ENCODE measurements around the gene CRTAC1. TPM values are rescaled to one million over a fixed set of nuclear protein-coding genes. Genes with fewer than 3 reads are reported as not detected.
"Not testable (repeated sequence)": the region's sequence is repeated elsewhere in the genome, so short reads cannot be mapped to it uniquely, and the experiment has no call there.

CRTAC1 gene
- polyA plus RNA-seq, 3 donors: not detected

DNA sequence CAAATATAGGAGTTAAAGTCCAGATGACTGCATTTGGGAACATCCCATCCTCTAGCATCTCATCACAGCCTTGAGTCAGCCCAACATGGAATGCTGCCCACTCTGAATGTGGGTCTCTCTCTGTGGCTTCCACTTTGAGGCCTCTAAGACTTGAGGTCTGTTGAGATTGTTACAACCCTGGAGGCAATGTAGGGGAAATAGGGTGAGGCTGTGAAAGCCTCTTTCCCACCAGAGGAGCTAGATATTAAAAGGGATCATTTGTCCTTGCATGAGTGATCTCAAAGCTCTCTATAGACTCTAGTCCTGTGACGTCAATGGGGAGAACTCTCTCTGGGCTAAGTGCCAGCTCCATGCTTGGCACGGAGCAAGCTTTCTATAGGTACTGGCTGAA lies 187.1 kb downstream of the CRTAC1 start:
- no peaks in the 10 kb centered on the region for H3K36me3 ChIP-seq (replicated peaks in 1 of 2; ENCODE audit: control insufficient read depth in 1 of 2, insufficient read depth in 2 of 2, low read length in 2 of 2)
- no peak overlapping the region for H3K4me3 ChIP-seq (replicated peaks in 1 of 3; ENCODE audit: low read depth in 2 of 3, low read length in 3 of 3)
- no peak overlapping the region for H3K27ac ChIP-seq (ENCODE audit: low read depth in 1 of 2, low read length in 2 of 2)
- no peak overlapping the region for H3K4me3 Mint-ChIP-seq
- no peak overlapping the region for H2AFZ ChIP-seq (ENCODE audit: insufficient read depth, low read depth, low read length, poor library complexity, severe bottlenecking)
- H3K9me3 ChIP-seq (replicated peaks in 1 of 2; ENCODE audit: control insufficient read depth in 1 of 2, insufficient read depth in 1 of 2, low read length in 2 of 2): no peaks in the 10 kb centered on the region
- no peak overlapping the region for H3K9ac ChIP-seq (ENCODE audit: insufficient read depth, low read length, poor library complexity, severe bottlenecking)
- peaks cover 23 to 48% (median 32%) of the 10 kb centered on the region in 3 donors for H3K27me3 Mint-ChIP-seq (ENCODE audit: low read depth in 3 of 3)
- peaks cover 21 to 31% of the 10 kb centered on the region in 2 donors for H3K27me3 ChIP-seq (ENCODE audit: control insufficient read depth in 2 of 2, insufficient read depth in 2 of 2, low read length in 2 of 2)
- no peak overlapping the region for H3K4me2 ChIP-seq (replicated peaks; ENCODE audit: extremely low read depth, low read length, poor library complexity, severe bottlenecking)
- 67% methylated on average over 1 of the region's 2 CpGs for WGBS (ENCODE audit: insufficient coverage)
- no peak overlapping the region for H3K27ac Mint-ChIP-seq
- H3K79me2 ChIP-seq (ENCODE audit: insufficient read depth, low read length): no peaks in the 10 kb centered on the region
- peaks cover 0 to 9% (median 3%) of the 10 kb centered on the region in 7 donors for H3K9me3 Mint-ChIP-seq
- DNase-seq: no peak
- peaks cover 10% of the 10 kb centered on the region for H3K4me1 Mint-ChIP-seq
- TF ChIP-seq, protein P1, sequence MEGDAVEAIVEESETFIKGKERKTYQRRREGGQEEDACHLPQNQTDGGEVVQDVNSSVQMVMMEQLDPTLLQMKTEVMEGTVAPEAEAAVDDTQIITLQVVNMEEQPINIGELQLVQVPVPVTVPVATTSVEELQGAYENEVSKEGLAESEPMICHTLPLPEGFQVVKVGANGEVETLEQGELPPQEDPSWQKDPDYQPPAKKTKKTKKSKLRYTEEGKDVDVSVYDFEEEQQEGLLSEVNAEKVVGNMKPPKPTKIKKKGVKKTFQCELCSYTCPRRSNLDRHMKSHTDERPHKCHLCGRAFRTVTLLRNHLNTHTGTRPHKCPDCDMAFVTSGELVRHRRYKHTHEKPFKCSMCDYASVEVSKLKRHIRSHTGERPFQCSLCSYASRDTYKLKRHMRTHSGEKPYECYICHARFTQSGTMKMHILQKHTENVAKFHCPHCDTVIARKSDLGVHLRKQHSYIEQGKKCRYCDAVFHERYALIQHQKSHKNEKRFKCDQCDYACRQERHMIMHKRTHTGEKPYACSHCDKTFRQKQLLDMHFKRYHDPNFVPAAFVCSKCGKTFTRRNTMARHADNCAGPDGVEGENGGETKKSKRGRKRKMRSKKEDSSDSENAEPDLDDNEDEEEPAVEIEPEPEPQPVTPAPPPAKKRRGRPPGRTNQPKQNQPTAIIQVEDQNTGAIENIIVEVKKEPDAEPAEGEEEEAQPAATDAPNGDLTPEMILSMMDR (IDR thresholded peaks at IDR 0.05): no peak
- intact Hi-C loops (cut with micrococcal nuclease): no loop called here
- H3K36me3 Mint-ChIP-seq: no peaks in the 10 kb centered on the region
- H4K20me1 ChIP-seq (ENCODE audit: insufficient read depth, low read length): no peaks in the 10 kb centered on the region
- peaks cover 0 to 6% of the 10 kb centered on the region in 2 donors for H3K4me1 ChIP-seq (ENCODE audit: control insufficient read depth in 1 of 2, insufficient read depth in 2 of 2, low read length in 2 of 2)

- Mint-ChIP-seq H3K9me3 (peaks cover 0 to 9% (median 3%) of the 10 kb centered on the region in 7 donors), H3K4me3 (no peak overlapping the region), H3K36me3 (no peaks in the 10 kb centered on the region)
These were observed 187.7 kb downstream of the CRTAC1 start for GRCh38 chr10:97842656-97843280.

GRCh38 chr10:97842114-97842513 lies 188.3 kb downstream of the CRTAC1 start:
- H3K4me1 ChIP-seq (ENCODE audit: control insufficient read depth in 1 of 2, insufficient read depth in 2 of 2, low read length in 2 of 2); H3K27ac ChIP-seq (ENCODE audit: low read depth in 1 of 2, low read length in 2 of 2); H3K4me2 ChIP-seq (replicated peaks; ENCODE audit: extremely low read depth, low read length, poor library complexity, severe bottlenecking); H3K4me3 ChIP-seq (replicated peaks in 1 of 3; ENCODE audit: low read depth in 2 of 3, low read length in 3 of 3); H3K36me3 Mint-ChIP-seq; H4K20me1 ChIP-seq (ENCODE audit: insufficient read depth, low read length); H2AFZ ChIP-seq (ENCODE audit: insufficient read depth, low read depth, low read length, poor library complexity, severe bottlenecking); H3K9me3 Mint-ChIP-seq; intact Hi-C loops (cut with micrococcal nuclease); H3K9me3 ChIP-seq (replicated peaks in 1 of 2; ENCODE audit: control insufficient read depth in 1 of 2, insufficient read depth in 1 of 2, low read length in 2 of 2); H3K79me2 ChIP-seq (ENCODE audit: insufficient read depth, low read length); H3K27ac Mint-ChIP-seq; H3K9ac ChIP-seq (ENCODE audit: insufficient read depth, low read length, poor library complexity, severe bottlenecking); H3K4me1 Mint-ChIP-seq; H3K36me3 ChIP-seq (replicated peaks in 1 of 2; ENCODE audit: control insufficient read depth in 1 of 2, insufficient read depth in 2 of 2, low read length in 2 of 2); H3K4me3 Mint-ChIP-seq; DNase-seq: not testable (repeated sequence)
- no CpG with 5 or more reads among the region's 3 CpGs for WGBS (ENCODE audit: insufficient coverage)
- peaks cover 18 to 29% of the 10 kb centered on the region in 2 donors for H3K27me3 ChIP-seq (ENCODE audit: control insufficient read depth in 2 of 2, insufficient read depth in 2 of 2, low read length in 2 of 2)
- peaks cover 20 to 44% (median 29%) of the 10 kb centered on the region in 3 donors for H3K27me3 Mint-ChIP-seq (ENCODE audit: low read depth in 3 of 3)

More at GRCh38 chr10:97842656-97843280, 187.7 kb downstream of the CRTAC1 start:
- Mint-ChIP-seq H3K27ac (no peak overlapping the region), H3K4me1 (peaks cover 10% of the 10 kb centered on the region), H3K27me3 (ENCODE audit: low read depth in 3 of 3) (peaks cover 20 to 45% (median 27%) of the 10 kb centered on the region in 3 donors)
- TF ChIP-seq, protein P1 (IDR thresholded peaks at IDR 0.05): no peak
- Histone ChIP-seq H3K79me2 (ENCODE audit: insufficient read depth, low read length) (no peaks in the 10 kb centered on the region), H3K4me3 (replicated peaks in 1 of 3; ENCODE audit: low read depth in 2 of 3, low read length in 3 of 3) (no peak overlapping the region), H2AFZ (ENCODE audit: insufficient read depth, low read depth, low read length, poor library complexity, severe bottlenecking) (no peak overlapping the region), H3K36me3 (replicated peaks in 1 of 2; ENCODE audit: control insufficient read depth in 1 of 2, insufficient read depth in 2 of 2, low read length in 2 of 2) (no peaks in the 10 kb centered on the region), H3K4me1 (ENCODE audit: control insufficient read depth in 1 of 2, insufficient read depth in 2 of 2, low read length in 2 of 2) (peaks cover 0 to 6% of the 10 kb centered on the region in 2 donors), H3K4me2 (replicated peaks; ENCODE audit: extremely low read depth, low read length, poor library complexity, severe bottlenecking) (no peak overlapping the region), H4K20me1 (ENCODE audit: insufficient read depth, low read length) (no peaks in the 10 kb centered on the region), H3K9ac (ENCODE audit: insufficient read depth, low read length, poor library complexity, severe bottlenecking) (no peak overlapping the region), H3K9me3 (replicated peaks in 1 of 2; ENCODE audit: control insufficient read depth in 1 of 2, insufficient read depth in 1 of 2, low read length in 2 of 2) (no peaks in the 10 kb centered on the region), H3K27me3 (ENCODE audit: control insufficient read depth in 2 of 2, insufficient read depth in 2 of 2, low read length in 2 of 2) (peaks cover 18 to 33% of the 10 kb centered on the region in 2 donors), H3K27ac (ENCODE audit: low read depth in 1 of 2, low read length in 2 of 2) (no peak overlapping the region)
- intact Hi-C loops (cut with micrococcal nuclease): no loop called here
- no peak for DNase-seq
- WGBS (ENCODE audit: insufficient coverage): 0% methylated on average over 5 of the region's 7 CpGs
